Smooth muscle cell (in vitro differentiated cells): ENCODE data around the gene LDB1. TPM values are rescaled to one million over a fixed set of nuclear protein-coding genes. Genes with fewer than 3 reads are reported as not detected.

ENCODE experiments used
- DNase-seq: peaks from one replicate; lab custom pipeline; 2025; ENCODE audit not compliant: unreplicated experiment; lab: John Stamatoyannopoulos, UW
- H2AFZ ChIP-seq: fragments of 200-600 bp; sonication (generic); 2 replicates; pipeline ENCODE4 v1.6.0; 2016; ENCODE audit warnings: antibody characterized with exemption, low read depth, mild to moderate bottlenecking
- H3F3A ChIP-seq: fragments of 200-600 bp; sonication (generic); 2 replicates; pipeline ENCODE4 v1.6.0; 2017; ENCODE audit warnings: antibody characterized with exemption, low read depth
- H3K27ac ChIP-seq: fragments of 200-600 bp; sonication (generic); 2 replicates; pipeline ENCODE4 v1.5.1; 2016; ENCODE audit warnings: low read depth, mild to moderate bottlenecking
- H3K27me3 ChIP-seq: fragments of 200-600 bp; sonication (generic); 2 replicates; pipeline ENCODE4 v1.6.1; 2016; ENCODE audit warnings: low read depth, mild to moderate bottlenecking
- H3K36me3 ChIP-seq: fragments of 200-600 bp; sonication (generic); 2 replicates; pipeline ENCODE4 v1.5.1; 2016; ENCODE audit warnings: low read depth
- H3K4me1 ChIP-seq: fragments of 200-600 bp; sonication (generic); 2 replicates; pipeline ENCODE4 v1.5.1; 2016; ENCODE audit warnings: low read depth
- H3K4me2 ChIP-seq: fragments of 200-600 bp; sonication (generic); 2 replicates; pipeline ENCODE4 v1.6.0; 2016; ENCODE audit warnings: mild to moderate bottlenecking
- H3K4me3 ChIP-seq: fragments of 200-600 bp; sonication (generic); 2 replicates; pipeline ENCODE4 v1.5.1; 2016; ENCODE audit warnings: mild to moderate bottlenecking
- H3K79me2 ChIP-seq: fragments of 200-600 bp; sonication (generic); 2 replicates; pipeline ENCODE4 v1.6.0; 2016; ENCODE audit warnings: low read depth, mild to moderate bottlenecking
- H3K9ac ChIP-seq: fragments of 200-600 bp; sonication (generic); 2 replicates; pipeline ENCODE4 v1.6.0; 2016; ENCODE audit warnings: low read depth
- H3K9me3 ChIP-seq: fragments of 200-600 bp; sonication (generic); replicated peaks from 2 replicates; pipeline ENCODE4 v1.5.1; 2016; ENCODE audit warnings: low read depth
- H4K20me1 ChIP-seq: fragments of 200-600 bp; sonication (generic); 2 replicates; pipeline ENCODE4 v1.6.0; 2016; ENCODE audit warnings: low read depth
- CTCF ChIP-seq: fragments of 200-600 bp; sonication (generic); IDR thresholded peaks from 2 replicates; pipeline ENCODE4 v1.5.1; 2017; ENCODE audit warnings: borderline replicate concordance, mild to moderate bottlenecking, antibody characterized with exemption; ENCODE audit not compliant: insufficient read depth, poor library complexity, severe bottlenecking
- WGBS: methylation state at CpG from one replicate; pipeline ENCODE4 v1.1.7; 2016; ENCODE audit warnings: low lambda C conversion rate; 5-methylcytosine and 5-hydroxymethylcytosine counted together
- polyA plus RNA-seq: library from polyadenylated mRNA; unstranded; fragments of >200 nt; fragmentation: Nextera tagmentation; extraction: Ambion mirVana; gene quantifications from 2 replicates; pipeline ENCODE4 v1.2.1, GENCODE V29; 2016
- total RNA-seq: library from RNA; depleted of rRNA; stranded (reverse); fragments of >200 nt; gene quantifications from 2 replicates; pipeline ENCODE4 v1.2.3, GENCODE V29; 2014

Gene LDB1
- total and polyA plus RNA-seq, 2 experiments from 2014 or later, result 34.4 to 52.5 TPM

GRCh38 chr10:102109166-102110116 is 10.7 kb downstream of the LDB1 start:
- Histone ChIP-seq H3K79me2 (peaks cover 31% of the 10 kb centered on the region), H4K20me1 (peaks cover 85% of the 10 kb centered on the region), H3K4me2 (no peak overlapping the region), H3F3A (no peaks in the 10 kb centered on the region), H3K4me3 (no peak overlapping the region), H3K36me3 (peaks cover 3% of the 10 kb centered on the region), H3K27ac (no peak overlapping the region), H2AFZ (no peak overlapping the region), H3K9ac (no peak overlapping the region), H3K4me1 (peaks cover 12% of the 10 kb centered on the region), H3K27me3 (no peaks in the 10 kb centered on the region), H3K9me3 (no peaks in the 10 kb centered on the region)
- no peak for DNase-seq
- WGBS, result 97% methylated on average over 24 of the region's 24 CpGs
- TF ChIP-seq CTCF, result no peak

- H3K36me3 ChIP-seq, result peaks cover 3% of the 10 kb centered on the region
- no peak overlapping the region for H2AFZ ChIP-seq
- no peaks in the 10 kb centered on the region for H3K9me3 ChIP-seq
- H3K4me2 ChIP-seq, result no peak overlapping the region
- H3K79me2 ChIP-seq, result peaks cover 7% of the 10 kb centered on the region
- 94% methylated on average over 2 of the region's 2 CpGs for WGBS
- no peaks in the 10 kb centered on the region for H3F3A ChIP-seq
- H3K9ac ChIP-seq, result no peak overlapping the region
- no peak for DNase-seq
- peaks cover 61% of the 10 kb centered on the region for H4K20me1 ChIP-seq
- TF ChIP-seq CTCF, result no peak
- H3K27me3 ChIP-seq, result no peaks in the 10 kb centered on the region
- H3K4me3 ChIP-seq, result no peak overlapping the region
- H3K27ac ChIP-seq, result no peak overlapping the region
- H3K4me1 ChIP-seq, result no peaks in the 10 kb centered on the region
Measured at GRCh38 chr10:102106998-102107397, 13.2 kb downstream of the LDB1 start.

- Histone ChIP-seq H3K9ac (no peak overlapping the region), H4K20me1 (peaks cover 15% of the 10 kb centered on the region), H3K4me2 (no peak overlapping the region), H3K27ac (no peak overlapping the region), H3K4me3 (no peak overlapping the region), H2AFZ (no peak overlapping the region), H3K4me1 (no peaks in the 10 kb centered on the region), H3K79me2 (no peaks in the 10 kb centered on the region), H3K36me3 (no peaks in the 10 kb centered on the region), H3K9me3 (no peaks in the 10 kb centered on the region), H3K27me3 (no peaks in the 10 kb centered on the region), H3F3A (no peaks in the 10 kb centered on the region)
- 89% methylated on average over 1 of the region's 1 CpG for WGBS
- DNase-seq, result no peak
- TF ChIP-seq CTCF, result no peak
Measured at GRCh38 chr10:102102421-102102820, 17.7 kb downstream of the LDB1 start.

- no peak for DNase-seq
- Histone ChIP-seq H2AFZ (no peak overlapping the region), H3K4me2 (no peak overlapping the region), H3K79me2 (no peaks in the 10 kb centered on the region), H3K27me3 (no peaks in the 10 kb centered on the region), H3K9me3 (no peaks in the 10 kb centered on the region), H3K36me3 (no peaks in the 10 kb centered on the region), H3K4me1 (no peaks in the 10 kb centered on the region), H4K20me1 (peaks cover 5% of the 10 kb centered on the region), H3K9ac (no peak overlapping the region), H3K4me3 (no peak overlapping the region), H3F3A (no peaks in the 10 kb centered on the region), H3K27ac (no peak overlapping the region)
- TF ChIP-seq CTCF, result no peak
- WGBS, result 94% methylated on average over 5 of the region's 5 CpGs
Measured at GRCh38 chr10:102101152-102101551, 19.0 kb downstream of the LDB1 start.
